T-helper 9 cell (primary cell): Measurements from ENCODE around the gene SKIC2.

Source experiments
- DNase-seq: peaks from one replicate; pipeline ENCODE4 v3.0.0-alpha.2; 2020

SKIC2 gene

DNA sequence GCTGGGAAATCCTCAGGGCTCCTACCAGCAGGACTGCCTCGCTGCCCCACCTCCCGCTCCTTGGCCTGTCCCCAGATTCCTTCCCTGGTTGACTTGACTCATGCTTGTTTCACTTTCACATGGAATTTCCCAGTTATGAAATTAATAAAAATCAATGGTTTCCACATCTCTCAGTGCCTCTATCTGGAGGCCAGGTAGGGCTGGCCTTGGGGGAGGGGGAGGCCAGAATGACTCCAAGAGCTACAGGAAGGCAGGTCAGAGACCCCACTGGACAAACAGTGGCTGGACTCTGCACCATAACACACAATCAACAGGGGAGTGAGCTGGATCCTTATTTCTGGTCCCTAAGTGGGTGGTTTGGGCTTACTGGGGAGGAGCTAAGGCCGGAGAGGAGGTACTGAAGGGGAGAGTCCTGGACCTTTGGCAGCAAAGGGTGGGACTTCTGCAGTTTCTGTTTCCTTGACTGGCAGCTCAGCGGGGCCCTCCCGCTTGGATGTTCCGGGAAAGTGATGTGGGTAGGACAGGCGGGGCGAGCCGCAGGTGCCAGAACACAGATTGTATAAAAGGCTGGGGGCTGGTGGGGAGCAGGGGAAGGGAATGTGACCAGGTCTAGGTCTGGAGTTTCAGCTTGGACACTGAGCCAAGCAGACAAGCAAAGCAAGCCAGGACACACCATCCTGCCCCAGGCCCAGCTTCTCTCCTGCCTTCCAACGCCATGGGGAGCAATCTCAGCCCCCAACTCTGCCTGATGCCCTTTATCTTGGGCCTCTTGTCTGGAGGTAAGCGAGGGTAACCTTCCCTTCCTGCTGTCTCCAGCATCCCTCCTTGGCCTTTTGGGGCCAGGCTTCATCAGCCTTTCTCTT, 13.2 kb upstream of the SKIC2 start, which contains the start of gene CFB:
Gene CFB, plus strand, starts transcription at position 589 of the 863 bp plus-strand sequence. Its CDS starts 127 bp downstream, at position 716.
- no peak for DNase-seq

DNA sequence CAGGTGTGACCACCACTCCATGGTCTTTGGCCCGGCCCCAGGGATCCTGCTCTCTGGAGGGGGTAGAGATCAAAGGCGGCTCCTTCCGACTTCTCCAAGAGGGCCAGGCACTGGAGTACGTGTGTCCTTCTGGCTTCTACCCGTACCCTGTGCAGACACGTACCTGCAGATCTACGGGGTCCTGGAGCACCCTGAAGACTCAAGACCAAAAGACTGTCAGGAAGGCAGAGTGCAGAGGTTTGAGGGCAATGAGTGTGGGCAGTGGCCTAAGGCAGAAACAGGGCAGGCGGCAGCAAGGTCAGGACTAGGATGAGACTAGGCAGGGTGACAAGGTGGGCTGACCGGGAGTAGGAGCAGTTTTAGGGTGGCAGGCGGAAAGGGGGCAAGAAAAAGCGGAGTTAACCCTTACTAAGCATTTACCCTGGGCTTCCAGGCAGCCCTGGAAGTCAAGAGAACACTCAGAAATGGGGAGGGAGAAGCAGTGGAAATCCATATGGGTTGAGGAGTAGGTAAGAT, 12.5 kb upstream of the SKIC2 start:
- no peak for DNase-seq

DNA sequence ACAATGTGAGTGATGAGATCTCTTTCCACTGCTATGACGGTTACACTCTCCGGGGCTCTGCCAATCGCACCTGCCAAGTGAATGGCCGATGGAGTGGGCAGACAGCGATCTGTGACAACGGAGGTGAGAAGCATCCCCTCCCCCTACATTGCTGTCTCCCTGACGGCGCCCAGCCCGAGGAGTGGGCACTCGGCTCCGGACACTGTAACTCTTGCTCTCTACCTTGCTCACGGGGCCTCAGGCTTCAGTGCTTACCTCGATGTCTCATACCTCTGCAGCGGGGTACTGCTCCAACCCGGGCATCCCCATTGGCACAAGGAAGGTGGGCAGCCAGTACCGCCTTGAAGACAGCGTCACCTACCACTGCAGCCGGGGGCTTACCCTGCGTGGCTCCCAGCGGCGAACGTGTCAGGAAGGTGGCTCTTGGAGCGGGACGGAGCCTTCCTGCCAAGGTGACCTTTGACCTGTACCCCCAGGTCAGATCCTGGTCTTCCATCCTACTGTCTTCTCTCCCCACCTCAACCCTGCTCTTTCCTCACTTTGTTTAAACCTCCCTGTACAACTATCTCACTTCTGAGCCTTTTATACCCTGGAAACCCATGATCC, 11.8 kb upstream of the SKIC2 start:
- DNase-seq = no peak

DNA sequence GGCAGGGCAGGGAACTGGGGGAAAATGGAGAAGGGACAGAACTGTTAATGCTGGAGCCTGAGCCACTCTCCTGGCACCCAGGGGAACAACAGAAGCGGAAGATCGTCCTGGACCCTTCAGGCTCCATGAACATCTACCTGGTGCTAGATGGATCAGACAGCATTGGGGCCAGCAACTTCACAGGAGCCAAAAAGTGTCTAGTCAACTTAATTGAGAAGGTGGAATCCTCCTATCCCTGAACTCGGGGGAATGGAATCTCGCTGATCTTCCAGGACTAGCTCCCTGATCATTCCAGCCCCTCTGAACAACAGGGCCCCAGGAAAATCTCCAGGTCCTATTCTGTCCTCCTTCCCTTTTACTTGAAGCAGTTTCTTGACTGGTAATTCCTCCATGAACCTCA, 11.1 kb upstream of the SKIC2 start:
- no peak for DNase-seq

DNA sequence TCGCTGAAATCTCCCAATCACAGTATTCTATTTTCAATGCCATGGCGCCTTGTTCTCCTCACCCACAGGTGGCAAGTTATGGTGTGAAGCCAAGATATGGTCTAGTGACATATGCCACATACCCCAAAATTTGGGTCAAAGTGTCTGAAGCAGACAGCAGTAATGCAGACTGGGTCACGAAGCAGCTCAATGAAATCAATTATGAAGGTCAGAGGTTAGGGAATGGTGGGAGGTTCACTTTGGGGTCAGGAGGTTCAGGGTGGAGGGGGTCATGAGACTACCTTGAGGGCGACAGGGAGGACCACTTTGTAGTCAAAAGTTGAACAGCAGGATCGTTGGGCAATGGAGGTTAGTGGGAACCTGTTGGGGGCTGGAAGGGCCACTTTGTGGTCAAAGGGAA, 10.7 kb upstream of the SKIC2 start:
- no peak for DNase-seq

DNA sequence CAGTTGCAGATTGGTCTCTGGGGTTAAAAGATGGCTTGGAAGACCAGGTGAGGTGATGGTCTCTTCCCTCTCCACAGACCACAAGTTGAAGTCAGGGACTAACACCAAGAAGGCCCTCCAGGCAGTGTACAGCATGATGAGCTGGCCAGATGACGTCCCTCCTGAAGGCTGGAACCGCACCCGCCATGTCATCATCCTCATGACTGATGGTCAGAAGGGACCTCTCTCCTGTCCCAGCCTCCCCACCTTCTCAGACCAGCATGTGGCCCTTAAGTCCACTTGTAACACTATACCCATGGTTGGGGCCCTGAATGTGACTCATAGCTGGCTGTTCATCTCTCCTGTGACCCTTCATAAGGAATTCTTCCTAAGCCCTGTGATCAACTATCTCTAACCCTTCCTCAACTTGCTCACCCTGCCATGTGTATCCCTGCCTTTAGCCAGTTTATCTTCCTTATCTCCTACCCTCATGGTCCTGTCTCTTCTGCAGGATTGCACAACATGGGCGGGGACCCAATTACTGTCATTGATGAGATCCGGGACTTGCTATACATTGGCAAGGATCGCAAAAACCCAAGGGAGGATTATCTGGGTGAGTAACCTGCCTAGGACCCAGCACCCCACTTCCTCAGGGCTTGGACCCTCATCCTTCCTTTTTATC, 10.1 kb upstream of the SKIC2 start:
- DNase-seq = no peak

DNA sequence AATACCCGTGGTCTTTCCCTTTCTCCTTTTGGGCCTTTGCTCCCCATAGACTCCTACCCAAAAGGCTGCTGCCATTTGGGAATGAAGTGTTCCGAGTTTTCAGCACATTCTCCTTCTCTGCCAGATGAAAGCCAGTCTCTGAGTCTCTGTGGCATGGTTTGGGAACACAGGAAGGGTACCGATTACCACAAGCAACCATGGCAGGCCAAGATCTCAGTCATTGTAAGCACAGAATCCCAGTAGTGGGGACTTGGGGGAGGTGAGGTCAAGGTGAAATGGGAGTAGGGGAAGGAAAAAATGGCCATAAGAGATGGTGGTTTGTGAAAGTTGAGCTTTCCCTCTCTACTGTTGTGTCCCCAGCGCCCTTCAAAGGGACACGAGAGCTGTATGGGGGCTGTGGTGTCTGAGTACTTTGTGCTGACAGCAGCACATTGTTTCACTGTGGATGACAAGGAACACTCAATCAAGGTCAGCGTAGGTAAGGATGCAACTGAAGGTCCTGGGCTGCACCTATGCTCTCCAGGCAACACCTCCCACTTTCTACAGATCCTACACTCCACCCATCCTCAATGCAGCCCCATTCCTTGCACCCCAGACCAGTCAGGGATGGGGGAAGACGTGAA, 8.9 kb upstream of the SKIC2 start:
- DNase-seq = no peak

DNA sequence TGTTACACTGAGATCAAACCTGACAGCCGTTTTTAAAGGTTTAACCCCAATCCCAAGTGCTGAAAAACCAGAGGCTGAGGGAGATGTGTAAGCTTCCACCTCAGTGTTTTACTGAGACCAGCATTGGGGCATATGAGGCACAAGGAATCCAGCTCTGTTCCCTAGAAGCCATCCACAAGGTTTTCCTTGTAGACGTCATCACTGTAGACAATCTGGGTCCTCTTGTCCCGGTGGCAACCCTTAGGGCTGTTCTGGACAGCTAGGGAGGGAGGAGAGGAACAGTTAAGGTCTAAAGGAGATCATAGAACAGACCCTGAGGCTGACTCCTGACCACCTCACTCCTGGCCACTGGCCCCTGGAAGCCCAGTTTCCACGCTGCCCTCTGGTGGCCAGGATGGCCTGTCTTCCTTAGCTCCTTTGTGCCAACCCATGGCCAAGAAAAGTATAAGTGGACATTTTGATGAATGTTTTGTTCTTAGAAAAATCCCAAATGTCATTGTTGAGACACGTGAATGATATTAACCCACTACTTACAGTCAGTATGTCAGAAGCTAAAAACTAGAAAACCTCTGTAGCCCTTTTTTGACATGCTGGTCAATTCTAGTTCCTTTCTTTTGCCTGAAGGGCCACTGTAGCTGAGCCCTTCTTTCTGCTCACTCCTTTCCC, 6.7 kb upstream of the SKIC2 start:
- DNase-seq = no peak

DNA sequence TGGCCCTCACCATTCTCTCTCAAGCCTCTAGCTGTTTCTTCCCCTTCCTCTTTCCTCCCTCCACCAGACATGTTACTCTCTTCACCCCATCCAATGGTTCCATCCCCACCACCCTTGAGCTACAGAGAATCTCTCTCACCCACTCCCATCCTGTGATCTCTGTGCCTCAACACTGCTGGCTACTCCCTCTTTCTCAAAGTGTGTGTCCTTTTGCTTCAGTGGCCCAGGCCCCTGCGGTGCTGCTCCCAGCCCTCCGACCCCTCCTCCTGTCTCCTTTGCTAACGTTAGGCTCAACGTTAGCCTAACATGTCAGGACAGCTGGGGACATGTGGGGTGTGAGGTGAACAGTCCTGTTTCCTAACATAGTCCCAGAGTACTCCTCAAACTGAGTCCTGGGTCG, 6.1 kb upstream of the SKIC2 start:
- DNase-seq = no peak

DNA sequence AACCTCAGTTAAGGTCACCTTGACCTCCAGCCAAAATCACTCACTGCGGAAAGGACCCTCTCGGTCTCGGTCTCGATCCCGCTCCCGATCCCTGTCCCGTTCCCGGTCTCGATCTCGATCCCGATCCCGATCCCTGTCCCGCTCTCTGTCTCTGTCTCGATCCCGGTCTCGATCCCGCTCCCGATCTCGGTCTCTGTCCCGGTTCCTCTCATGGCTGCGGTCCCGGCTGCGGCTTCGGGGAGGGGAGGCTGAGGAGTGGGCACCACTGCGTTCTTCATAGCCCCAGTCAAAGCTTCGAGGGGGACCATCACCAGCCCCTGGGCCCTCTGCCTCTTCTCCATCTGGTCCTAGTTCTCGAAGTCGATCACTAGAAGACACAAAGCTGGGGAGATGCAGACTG, 4.5 kb upstream of the SKIC2 start:
- DNase-seq = no peak

DNA sequence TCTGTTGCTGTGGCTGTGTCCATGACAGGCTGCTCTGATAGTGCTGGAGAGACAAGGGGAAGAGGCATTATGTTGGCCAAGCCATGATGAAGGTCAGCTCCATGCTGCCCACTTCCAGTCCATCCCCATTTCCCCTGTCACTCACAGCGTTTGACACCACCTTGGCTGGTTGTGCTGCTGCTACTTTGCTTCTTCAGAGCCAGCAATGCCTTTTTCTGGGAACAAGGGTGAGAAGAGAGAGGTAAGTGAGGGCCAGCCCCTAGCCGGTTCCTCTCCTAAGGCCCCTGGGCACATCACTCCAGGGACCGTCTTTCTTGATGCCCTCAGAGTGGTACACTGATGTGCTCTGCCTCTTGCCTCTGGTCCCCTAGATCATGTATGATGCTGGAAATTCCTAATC, 2.2 kb upstream of the SKIC2 start:
- DNase-seq = no peak

DNA sequence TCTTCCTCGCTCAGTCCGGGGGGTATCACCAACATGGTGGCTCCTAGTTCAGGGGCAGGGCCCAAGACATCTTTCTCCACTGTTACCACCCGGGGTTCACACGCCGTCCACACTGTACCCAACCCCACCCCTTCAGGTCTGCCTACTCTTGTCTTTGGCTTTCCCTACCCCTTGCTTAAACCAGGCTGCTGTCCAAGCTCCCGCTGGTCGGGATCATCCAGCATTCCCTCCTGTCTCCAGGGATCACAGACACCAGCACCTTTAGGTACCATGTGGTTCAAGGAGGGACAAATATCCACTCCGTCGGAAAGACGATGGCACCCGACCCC, 599 bp upstream of the SKIC2 start:
- DNase-seq = no peak

DNA sequence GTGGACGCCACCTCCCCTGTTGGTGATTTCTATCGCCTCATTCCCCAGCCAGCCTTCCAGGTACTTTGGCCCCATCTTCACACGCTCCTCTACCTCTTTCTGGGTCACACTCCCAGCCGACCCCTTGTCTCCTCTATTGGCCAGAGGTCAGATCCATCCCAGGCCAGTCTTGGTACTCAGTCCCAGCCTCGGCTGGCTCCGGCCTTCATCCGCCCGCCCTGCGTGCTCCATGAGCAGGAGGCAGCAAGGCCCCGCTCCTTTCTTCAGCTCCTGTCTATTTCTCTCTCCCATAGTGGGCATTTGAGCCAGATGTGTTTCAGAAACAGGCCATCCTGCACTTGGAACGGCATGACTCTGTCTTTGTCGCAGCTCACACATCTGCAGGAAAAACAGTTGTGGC, 2.6 kb downstream of the SKIC2 start:
- DNase-seq = no peak

DNA sequence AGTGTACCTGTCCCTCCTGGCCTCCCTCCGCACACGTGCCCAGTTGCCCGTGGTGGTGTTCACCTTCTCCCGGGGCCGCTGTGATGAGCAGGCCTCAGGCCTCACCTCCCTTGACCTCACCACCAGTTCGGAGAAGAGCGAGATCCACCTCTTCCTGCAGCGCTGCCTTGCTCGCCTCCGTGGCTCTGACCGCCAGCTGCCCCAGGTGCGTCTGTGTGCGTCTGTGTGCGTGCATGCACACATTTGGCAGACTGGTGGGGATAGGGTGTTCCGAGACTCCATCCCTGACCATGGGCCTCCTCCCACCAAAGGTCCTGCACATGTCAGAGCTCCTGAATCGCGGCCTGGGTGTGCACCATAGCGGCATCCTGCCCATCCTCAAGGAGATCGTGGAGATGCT, 4.9 kb downstream of the SKIC2 start:
- DNase-seq = no peak

DNA sequence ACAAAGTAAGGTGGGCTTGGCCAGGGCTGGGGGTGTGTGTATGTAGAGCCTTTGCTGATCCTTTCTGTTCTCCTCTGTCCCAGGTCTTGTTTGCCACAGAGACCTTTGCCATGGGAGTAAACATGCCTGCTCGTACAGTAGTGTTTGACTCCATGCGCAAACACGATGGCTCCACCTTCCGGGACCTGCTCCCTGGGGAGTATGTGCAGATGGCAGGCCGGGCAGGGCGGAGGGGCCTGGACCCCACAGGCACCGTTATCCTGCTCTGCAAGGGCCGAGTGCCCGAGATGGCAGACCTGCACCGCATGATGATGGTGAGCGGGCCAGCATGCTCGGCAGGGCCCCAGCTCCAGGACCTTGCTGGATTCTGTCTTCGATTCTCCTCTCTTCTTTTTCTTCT, 6.7 kb downstream of the SKIC2 start:
- no peak for DNase-seq

DNA sequence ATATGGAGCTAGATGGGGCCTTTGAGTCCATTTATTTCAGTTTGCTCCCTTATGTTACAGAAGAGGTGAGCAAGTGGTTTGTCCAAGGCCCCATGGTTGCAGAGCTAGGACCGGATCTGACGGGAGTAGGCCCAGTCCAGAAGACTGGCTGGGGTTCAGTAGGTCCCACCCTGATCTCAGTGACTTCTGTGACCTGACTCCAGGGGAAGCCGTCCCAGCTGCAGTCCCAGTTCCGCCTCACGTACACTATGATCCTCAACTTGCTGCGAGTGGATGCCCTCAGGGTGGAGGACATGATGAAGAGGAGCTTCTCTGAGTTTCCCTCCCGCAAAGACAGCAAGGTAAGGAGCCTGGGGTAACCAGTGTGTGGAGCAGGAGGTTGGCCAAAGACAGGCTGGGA, 7.5 kb downstream of the SKIC2 start:
- DNase-seq = no peak

DNA sequence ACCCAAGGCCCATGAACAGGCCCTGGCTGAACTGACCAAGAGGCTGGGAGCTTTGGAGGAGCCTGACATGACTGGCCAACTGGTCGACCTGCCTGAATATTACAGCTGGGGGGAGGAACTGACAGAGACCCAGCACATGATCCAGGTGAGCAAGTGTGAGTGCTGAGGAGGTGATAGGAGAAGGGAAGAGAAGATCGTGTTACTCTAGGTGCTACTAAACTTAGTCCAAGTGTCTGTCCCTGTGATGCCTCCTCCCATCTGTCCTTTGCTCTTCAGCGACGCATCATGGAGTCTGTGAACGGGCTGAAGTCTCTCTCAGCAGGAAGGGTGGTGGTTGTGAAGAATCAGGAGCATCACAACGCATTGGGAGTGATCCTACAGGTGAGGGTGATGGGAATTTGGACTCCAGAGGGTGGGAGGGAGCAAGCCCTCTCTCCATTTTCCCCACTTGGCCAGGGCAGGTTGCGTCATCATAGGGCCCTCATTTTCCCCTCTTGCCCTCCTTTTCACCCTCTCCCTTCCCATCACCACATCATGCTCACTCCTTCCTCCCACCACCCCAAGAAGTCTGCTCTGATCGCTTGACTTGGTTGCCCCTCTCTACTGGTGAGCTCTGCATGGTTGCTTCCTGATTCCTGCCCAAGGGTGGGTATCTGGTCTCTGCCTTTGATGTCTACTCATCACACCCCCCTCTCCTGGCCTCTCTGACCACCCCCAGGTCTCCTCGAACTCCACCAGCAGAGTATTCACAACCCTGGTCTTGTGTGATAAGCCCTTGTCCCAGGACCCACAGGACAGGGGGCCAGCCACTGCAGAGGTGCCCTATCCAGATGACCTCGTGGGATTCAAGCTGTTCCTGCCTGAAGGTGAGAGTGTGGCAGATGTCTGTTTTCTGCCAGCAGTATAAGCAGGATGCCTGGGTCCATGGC, 8.3 kb downstream of the SKIC2 start:
- no peak for DNase-seq

DNA sequence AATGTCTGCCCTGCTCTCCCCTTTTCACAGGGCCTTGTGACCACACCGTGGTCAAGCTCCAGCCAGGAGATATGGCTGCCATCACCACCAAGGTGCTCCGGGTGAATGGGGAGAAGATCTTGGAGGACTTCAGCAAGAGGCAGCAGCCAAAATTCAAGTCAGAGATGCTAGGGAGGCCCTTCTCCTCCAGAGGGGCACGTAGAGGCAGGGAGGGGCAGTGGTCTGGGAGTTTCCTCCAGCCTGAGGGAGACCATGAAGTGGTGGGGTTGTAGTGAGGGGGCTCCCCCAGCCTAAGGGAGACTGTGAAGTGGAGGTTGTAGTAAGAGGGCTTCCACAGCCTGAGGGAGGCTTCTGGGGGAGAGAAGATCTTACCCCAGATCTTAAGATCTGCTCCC, 8.9 kb downstream of the SKIC2 start:
- no peak for DNase-seq

DNA sequence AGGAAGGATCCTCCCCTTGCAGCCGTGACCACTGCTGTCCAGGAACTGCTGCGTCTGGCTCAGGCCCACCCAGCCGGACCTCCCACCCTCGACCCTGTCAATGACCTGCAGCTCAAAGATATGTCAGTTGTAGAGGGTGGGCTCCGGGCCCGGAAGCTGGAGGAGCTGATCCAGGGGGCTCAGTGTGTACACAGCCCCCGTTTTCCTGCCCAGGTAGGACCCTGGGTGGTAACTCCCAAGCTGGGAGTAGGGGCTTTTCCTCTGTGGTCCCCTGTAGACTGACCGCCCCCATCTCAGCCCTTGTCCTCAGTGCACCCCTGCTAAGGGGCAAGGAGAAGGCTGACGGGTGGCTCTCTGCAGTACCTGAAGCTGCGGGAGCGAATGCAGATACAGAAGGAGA, 9.4 kb downstream of the SKIC2 start:
- no peak for DNase-seq

DNA sequence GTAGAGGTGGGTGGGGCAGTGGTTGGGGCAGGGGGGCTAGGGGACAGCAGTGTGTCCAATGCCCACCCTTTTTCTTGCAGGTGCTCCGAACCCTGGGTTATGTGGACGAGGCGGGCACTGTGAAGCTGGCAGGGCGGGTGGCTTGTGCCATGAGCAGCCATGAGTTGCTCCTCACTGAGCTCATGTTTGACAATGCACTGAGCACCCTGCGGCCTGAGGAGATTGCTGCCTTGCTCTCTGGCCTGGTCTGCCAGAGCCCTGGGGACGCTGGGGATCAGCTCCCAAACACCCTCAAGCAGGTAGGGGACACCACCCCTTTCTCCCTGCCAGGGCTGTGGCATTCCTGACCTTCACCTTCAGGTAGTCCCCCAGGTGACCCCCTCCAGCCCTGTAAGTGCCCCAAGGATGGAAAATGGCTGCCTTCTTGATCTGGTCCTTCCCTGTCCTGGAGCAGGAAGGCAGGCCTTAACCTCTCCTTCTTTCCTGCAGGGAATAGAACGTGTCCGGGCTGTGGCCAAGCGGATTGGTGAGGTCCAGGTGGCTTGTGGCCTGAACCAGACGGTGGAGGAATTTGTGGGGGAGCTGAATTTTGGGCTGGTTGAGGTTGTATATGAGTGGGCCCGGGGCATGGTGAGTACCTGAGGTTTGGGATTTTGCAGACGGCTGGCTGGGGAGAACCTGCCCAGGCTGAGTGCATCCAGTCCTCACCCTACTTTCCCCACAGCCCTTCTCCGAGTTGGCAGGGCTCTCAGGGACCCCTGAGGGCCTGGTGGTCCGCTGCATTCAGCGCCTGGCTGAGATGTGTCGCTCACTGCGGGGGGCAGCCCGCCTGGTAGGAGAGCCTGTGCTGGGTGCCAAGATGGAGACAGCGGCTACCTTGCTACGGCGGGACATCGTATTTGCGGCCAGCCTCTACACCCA, 10.1 kb downstream of the SKIC2 start:
- no peak for DNase-seq
